ENCODE data around the gene USP5.
"Not testable (repeated sequence)": the region's sequence is repeated elsewhere in the genome, so short reads cannot be mapped to it uniquely, and the experiment has no call there.

Gene USP5

DNA sequence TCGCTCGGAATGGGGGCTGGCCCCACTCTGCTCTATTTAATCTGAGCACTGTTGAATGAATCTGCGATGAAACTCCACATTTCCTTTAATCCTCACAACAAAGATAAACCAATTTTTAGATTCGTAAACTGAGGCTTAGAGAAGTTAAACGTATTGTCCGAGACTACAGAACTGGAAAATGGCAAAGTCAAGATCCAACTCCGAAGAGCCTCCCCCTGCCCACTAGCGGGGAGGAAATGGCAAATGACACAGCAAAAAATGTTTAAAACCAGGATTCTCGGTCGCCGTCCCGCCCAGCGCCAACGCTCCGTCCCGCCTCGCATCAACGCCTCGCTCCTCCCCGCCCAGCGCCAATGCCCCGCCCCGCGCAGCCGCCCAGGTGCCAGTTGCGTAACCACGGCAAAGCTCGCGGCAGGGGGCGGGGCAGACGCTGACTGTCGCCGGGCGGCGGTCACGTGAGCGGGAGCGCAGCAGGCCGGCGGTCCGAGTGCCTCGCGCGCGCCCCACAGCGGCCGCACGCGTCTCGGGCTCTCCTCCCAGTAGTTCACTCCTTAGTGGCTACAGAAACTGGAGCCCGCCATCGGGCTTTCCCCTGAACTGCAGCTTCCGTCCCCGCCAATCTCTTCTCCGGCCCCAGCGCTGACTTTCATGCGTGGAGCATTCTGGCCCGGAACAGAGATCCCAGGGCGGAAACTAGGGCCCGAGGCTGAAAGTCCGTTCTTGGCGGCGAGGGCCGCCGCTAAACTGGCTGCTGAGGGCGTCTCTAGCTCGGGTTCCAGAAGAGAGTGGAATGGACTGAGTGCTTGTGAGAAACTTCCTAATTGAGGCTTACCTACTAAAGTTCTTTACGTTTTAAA lies 39.1 kb downstream of the USP5 start:
- H3K4me1 Mint-ChIP-seq: peaks cover 19% of the 10 kb centered on the region
- no peaks in the 10 kb centered on the region for H3K9me3 Mint-ChIP-seq
- no peaks in the 10 kb centered on the region for H3K36me3 Mint-ChIP-seq (ENCODE audit: low read depth)
- H3K4me3 Mint-ChIP-seq: peak overlapping the region; percentile 82
- H3K27me3 Mint-ChIP-seq: no peaks in the 10 kb centered on the region
- peak overlapping the region; percentile 95 for H3K27ac Mint-ChIP-seq
- DNase-seq (peak; percentile 100), ATAC-seq (peak; percentile 98)

DNA sequence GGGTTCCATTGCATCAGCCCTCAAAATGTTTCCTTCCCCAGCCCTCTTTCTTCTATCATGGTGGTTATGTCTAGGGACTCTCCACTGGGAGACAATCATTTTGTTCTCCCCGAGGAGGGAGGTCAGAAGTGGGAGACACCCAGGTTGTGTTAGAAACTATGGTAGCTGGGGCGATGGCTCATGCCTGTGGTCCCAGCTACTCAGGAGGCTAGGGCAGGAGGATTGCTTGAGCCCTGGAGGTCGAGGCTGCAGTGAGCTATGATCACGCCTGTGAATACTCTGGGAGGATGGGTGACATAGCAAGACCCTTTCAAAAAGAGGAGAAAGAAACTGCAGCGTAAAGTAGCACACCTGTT lies 39.7 kb downstream of the USP5 start:
- Mint-ChIP-seq H3K27ac (peak overlapping the region; percentile 89), H3K9me3 (no peaks in the 10 kb centered on the region), H3K27me3 (no peaks in the 10 kb centered on the region), H3K36me3 (ENCODE audit: low read depth) (no peaks in the 10 kb centered on the region), H3K4me3 (peak overlapping the region; percentile 82), H3K4me1 (peaks cover 19% of the 10 kb centered on the region)
- DNase-seq: peak; percentile 32
- ATAC-seq: peak; percentile 15

DNA sequence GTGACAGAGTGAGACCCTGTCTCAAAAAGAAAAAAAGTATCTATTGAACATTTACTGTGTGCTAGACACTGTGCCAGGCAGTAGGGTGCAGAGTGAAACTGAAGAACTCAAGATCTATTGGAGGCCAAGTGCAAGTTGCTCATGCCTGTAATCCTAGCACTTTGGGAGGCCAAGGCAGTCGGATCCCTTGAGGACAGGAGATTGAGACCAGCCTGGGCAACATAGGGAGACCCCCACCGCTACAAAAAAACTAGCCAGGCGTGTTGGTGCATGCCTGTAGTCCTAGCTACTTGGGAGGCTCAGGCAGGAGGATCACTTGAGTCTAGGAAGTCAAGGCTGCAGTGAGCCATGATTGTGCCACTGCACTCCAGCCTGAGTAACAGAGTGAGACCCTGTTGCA lies 40.7 kb downstream of the USP5 start:
- DNase-seq; H3K36me3 Mint-ChIP-seq (ENCODE audit: low read depth); H3K27me3 Mint-ChIP-seq; H3K27ac Mint-ChIP-seq; H3K9me3 Mint-ChIP-seq; ATAC-seq: not testable (repeated sequence)
- Mint-ChIP-seq H3K4me1 (peaks cover 19% of the 10 kb centered on the region), H3K4me3 (peak overlapping the region; percentile 82)

DNA sequence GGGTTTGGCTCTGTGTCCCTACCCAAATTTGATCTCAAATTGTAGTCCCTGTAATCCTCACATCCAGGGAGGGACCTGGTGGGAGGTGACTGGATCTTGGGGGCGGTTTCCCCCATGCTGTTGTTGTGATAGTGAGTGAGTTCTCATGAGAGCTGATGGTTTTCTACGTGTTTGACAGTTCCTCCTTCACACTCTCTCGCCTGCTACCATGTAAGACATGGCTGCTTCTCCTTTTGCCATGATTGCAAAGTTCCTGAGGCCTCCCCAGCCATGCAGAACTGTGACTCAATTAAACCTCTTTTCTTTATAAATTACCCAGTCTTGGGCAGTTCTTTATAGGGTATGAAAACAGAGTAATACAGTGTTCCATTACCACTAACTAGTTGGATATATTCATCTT lies 42.4 kb downstream of the USP5 start:
- Mint-ChIP-seq H3K27ac (no peak overlapping the region), H3K36me3 (ENCODE audit: low read depth) (no peaks in the 10 kb centered on the region), H3K4me1 (peaks cover 19% of the 10 kb centered on the region), H3K9me3 (no peaks in the 10 kb centered on the region), H3K4me3 (no peak overlapping the region), H3K27me3 (no peaks in the 10 kb centered on the region)
- no peak for DNase-seq
- no peak for ATAC-seq

DNA sequence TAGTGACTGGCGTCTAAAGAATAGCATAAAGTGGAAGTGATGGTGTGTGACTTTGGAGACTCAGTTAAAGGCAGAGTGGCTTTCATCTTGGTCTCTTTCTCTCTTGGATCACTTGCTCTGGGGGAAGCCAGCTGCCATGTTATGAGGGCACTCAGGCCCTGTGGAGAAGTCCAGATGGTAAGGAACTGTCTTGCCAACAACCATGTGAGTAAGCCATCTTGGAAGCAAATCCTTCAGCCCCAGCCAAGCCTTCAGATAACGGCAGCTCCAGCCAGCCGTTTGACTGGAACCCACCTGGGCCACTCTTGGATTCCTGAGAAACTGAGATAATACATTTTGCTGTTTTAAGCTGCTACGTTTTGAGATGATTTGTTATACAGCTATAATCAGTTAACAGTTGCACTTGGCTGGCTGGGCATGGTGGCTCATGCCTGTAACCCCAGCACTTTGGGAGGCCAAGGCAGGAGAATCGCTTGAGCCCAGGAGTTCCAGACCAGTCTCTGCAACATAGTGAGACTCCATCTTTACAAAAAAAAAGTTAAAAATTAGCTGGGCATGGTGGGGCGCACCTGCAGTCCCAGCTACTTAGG lies 45.0 kb downstream of the USP5 start:
- Mint-ChIP-seq H3K27ac (no peak overlapping the region), H3K4me1 (peaks cover 12% of the 10 kb centered on the region), H3K36me3 (ENCODE audit: low read depth) (no peaks in the 10 kb centered on the region), H3K4me3 (no peak overlapping the region), H3K9me3 (no peaks in the 10 kb centered on the region), H3K27me3 (no peaks in the 10 kb centered on the region)
- ATAC-seq (no peak), DNase-seq (no peak)

DNA sequence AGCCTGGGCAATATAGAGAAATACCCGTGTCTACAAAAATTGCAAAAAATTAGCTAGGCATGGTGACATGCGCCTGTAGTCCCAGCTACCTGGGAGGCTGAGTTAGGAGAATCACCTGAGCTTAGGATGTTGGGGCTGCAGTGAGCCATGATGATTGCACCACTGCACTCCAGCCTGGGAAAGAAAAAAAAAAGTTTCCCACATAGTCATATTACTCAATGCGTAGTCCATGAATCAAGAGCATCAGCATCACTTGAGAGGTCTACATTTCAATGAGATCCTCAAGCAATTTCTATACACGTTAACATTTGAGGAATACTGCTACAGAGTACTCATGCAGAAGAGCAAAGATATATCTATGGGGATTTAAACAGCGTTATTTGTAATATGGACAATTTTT lies 47.5 kb downstream of the USP5 start:
- no peak for DNase-seq
- no peak for ATAC-seq
- H3K9me3 Mint-ChIP-seq: no peaks in the 10 kb centered on the region
- H3K27ac Mint-ChIP-seq: no peak overlapping the region
- H3K4me1 Mint-ChIP-seq: peaks cover 12% of the 10 kb centered on the region
- no peaks in the 10 kb centered on the region for H3K36me3 Mint-ChIP-seq (ENCODE audit: low read depth)
- H3K27me3 Mint-ChIP-seq: no peaks in the 10 kb centered on the region
- H3K4me3 Mint-ChIP-seq: no peak overlapping the region

DNA sequence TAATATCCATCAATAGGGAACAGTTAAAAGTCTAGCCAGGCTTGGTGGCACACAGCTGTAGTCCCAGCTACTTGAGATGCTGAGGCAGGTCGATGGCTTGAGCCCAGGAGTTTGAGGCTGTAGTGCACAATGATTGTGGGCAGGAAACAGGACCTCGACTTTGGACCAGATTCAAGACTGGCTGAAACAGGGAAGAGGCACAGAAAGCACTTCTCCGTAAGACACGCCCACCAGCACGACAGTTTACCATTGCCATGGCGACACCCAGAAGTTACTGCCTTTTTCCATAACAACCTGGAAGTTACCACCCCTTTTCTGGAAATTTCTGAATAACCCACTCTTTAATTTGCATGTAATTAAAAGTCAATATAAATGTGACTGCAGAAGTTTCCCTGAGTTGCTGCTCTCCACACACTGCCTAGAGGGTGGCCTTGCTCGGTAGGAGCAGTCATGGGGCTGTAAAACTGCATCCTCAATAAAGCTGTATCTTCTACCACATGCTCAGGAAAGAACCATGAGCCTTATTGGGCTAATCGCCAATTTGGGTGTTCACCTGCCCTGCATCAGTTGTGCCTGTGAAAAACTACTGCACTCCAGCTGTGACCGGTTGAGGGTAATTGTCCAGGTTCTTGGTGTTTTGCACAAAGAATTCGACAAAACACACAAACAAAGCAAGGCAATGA lies 48.0 kb downstream of the USP5 start:
- Mint-ChIP-seq H3K27me3 (no peaks in the 10 kb centered on the region), H3K27ac (no peak overlapping the region), H3K4me1 (peaks cover 12% of the 10 kb centered on the region), H3K36me3 (ENCODE audit: low read depth) (no peaks in the 10 kb centered on the region), H3K9me3 (no peaks in the 10 kb centered on the region), H3K4me3 (no peak overlapping the region)
- DNase-seq (peak; percentile 33), ATAC-seq (no peak)

DNA sequence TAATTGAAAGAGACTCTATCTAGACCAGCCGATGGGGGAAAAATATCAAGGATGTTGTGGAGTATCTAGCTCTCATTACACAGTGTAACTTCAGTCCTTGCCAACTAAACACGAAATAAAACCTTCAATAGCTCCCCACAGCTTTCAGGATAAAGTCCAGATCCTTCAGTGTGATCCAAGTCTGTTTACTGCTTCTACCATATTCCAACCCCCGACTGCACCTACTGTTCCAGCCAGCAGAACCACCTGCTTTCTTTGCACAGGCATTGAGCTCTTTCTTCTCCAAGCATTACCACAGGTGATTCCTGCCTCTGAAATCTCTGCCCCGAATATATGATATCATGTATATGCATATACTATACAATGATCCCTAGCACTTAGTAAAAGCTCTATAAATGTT lies 50.5 kb downstream of the USP5 start:
- ATAC-seq: no peak
- DNase-seq: no peak
- no peaks in the 10 kb centered on the region for H3K27me3 Mint-ChIP-seq
- H3K27ac Mint-ChIP-seq: no peak overlapping the region
- no peaks in the 10 kb centered on the region for H3K9me3 Mint-ChIP-seq
- H3K4me3 Mint-ChIP-seq: no peak overlapping the region
- peaks cover 12% of the 10 kb centered on the region for H3K4me1 Mint-ChIP-seq
- no peaks in the 10 kb centered on the region for H3K36me3 Mint-ChIP-seq (ENCODE audit: low read depth)

DNA sequence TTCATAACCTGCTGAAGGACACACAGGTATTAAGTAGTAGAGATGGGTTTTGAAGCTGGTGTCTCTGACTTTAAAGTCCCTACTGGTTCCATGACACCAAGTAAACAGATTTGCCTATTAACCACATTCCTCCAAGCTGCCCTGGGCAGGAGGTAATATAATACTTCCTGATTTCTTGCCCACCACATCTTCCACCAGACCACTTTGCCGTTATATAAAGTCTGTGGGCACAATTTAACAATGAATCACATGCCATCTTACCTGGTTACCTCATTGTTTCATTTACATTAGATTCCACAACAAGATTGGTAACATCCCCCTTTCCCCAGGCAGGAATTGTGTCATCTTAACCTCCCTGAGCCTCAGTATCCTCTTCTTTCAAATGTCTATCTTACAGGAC lies 51.8 kb downstream of the USP5 start:
- ATAC-seq (no peak), DNase-seq (no peak)
- peaks cover 12% of the 10 kb centered on the region for H3K4me1 Mint-ChIP-seq
- H3K9me3 Mint-ChIP-seq: no peaks in the 10 kb centered on the region
- H3K4me3 Mint-ChIP-seq: no peak overlapping the region
- no peak overlapping the region for H3K27ac Mint-ChIP-seq
- H3K36me3 Mint-ChIP-seq (ENCODE audit: low read depth): no peaks in the 10 kb centered on the region
- H3K27me3 Mint-ChIP-seq: no peaks in the 10 kb centered on the region

DNA sequence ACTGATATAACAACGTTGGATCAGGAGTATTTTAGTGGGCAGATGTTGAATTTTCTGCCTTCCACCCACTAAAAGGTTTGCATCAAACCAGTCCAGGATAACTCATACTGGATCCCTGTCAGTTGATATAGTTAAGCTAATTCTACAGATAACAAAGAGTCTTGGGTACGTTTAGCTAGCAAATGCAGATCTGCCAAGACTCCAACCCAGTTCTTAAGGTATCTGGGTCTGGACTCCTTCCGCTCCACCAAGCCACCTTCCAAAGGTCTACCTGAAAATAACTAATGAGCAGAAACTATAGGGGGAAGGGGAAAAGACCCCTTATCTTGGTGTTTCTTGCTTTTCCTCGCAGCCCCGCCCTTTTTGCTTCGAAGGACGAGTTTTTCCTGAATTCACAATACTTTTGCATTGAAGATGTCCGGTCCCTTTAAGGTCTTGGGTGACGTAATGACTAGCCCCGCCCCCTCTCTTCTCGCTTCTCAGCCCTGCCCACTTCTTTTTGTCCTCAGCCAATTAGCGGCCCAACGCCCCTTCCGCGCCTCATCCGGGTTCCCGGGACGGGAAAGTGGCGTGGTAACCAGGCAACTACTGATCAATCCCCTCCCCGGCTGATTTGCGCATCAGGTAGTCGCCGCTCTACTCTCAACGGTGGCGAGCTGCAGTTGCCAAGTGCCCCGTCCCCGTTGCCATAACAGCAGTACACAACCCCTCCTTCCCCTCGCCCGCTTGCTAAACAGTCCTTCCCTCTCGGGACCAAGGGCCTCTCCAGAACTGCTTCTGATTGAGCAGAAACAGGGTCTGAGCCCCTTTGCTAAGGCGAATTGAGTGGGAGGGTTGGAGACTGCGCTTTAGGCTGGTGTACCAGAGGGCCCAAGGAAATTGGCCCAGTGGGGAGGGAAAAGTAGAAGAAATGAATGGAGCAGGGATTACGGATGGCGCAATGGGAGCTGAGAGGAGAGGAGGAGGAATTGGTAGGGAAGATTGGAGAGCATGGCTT lies 52.6 kb downstream of the USP5 start, which contains the start of gene LRRC23:
TSS of gene LRRC23 (plus strand) at position 543 of the 997 bp plus-strand sequence. CDS start 812 bp downstream, outside the sequence.
- peak; percentile 98 for DNase-seq
- H3K27me3 Mint-ChIP-seq: no peaks in the 10 kb centered on the region
- no peak within 1 kb of the TSS for H3K4me3 Mint-ChIP-seq

DNA sequence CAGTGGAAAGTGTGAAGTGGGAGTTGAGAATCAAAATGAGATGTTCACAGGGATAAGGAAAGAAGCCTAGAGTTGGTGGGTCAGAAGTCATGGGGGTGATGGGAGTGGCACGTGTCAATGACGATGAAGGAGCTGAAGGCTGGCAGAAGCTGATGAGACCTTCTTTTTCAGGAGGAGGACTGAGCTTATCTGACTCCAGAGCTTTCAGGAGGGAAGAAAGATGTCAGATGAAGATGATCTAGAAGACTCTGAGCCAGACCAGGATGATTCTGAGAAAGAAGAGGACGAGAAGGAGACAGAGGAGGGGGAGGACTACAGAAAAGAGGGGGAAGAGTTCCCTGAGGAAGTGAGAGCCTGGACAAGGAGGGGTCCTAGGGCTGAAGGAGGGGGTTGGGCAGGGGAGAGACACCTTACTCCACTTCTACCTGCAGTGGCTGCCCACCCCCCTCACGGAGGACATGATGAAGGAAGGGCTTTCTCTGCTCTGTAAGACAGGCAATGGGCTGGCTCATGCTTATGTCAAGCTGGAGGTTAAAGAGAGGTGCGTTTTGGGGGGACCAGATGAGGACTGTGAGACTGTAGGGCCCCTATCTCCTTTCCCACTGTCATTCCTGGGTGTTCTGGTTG lies 53.6 kb downstream of the USP5 start:
- H3K27me3 Mint-ChIP-seq: no peaks in the 10 kb centered on the region
- no peak overlapping the region for H3K4me3 Mint-ChIP-seq
- no peak overlapping the region for H3K27ac Mint-ChIP-seq
- peaks cover 2% of the 10 kb centered on the region for H3K4me1 Mint-ChIP-seq
- H3K36me3 Mint-ChIP-seq (ENCODE audit: low read depth): no peaks in the 10 kb centered on the region
- no peak for ATAC-seq
- no peak for DNase-seq
- H3K9me3 Mint-ChIP-seq: no peaks in the 10 kb centered on the region

More for the DNA sequence above, 52.6 kb downstream of the USP5 start, which contains the start of gene LRRC23:
- Mint-ChIP-seq H3K36me3 (ENCODE audit: low read depth) (no peaks in the 10 kb centered on the region), H3K9me3 (no peaks in the 10 kb centered on the region), H3K4me1 (peaks cover 10% of the 10 kb centered on the region), H3K27ac (no peak within 1 kb of the TSS)
- ATAC-seq: peak; percentile 97

DNA sequence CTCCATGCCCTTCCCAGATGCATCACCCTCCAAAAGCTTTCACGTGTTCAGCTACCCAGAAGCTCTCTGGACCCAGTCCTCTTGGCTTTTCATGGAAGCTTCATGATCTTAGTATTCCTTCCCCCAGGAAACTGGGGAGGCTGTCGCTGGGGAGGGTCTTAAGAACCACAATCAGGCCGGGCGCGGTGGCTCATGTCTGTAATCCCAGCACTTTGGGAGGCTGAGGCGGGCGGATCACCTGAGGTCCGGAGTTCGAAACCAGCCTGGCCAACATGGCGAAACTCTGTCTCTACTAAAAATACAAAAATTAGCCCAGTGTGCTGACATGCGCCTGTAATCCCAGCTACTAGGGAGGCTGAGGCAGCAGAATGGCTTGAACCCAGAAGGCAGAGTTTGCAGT lies 56.2 kb downstream of the USP5 start:
- H3K36me3 Mint-ChIP-seq (ENCODE audit: low read depth); H3K27ac Mint-ChIP-seq; DNase-seq; H3K4me3 Mint-ChIP-seq; ATAC-seq; H3K4me1 Mint-ChIP-seq; H3K9me3 Mint-ChIP-seq; H3K27me3 Mint-ChIP-seq: not testable (repeated sequence)

DNA sequence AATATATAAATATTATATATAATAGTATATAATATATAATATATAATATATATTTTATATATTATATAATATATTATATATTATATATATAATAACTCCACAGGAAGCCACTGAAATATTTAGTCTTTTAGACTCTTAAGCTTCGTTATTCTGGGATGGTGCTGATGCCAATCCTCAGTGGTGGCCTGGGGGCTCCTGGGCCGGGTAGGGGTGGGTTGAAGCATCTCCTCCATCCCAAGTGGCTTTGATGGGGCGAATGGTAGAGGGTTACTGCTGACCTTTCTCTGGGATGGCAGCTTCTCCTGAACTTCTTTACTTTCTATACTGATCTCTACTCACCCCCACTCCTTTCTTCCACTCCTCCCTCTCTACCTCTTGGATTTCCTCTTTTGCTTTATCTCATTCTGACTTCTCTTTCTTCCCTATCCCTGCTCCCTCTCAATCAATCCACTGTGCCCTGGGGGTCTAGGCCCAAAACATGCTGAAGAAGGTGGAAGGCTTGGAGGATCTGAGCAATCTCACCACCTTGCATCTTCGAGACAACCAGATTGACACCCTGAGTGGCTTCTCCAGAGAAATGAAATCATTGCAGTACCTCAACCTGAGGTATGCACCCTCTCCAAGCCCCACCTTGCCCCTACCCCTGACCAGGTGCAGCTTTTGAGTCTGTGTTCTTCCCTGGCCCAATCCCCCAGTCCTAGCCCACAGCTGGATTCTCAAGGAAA lies 57.6 kb downstream of the USP5 start:
- no peak overlapping the region for H3K27ac Mint-ChIP-seq
- peaks cover 2% of the 10 kb centered on the region for H3K27me3 Mint-ChIP-seq
- H3K9me3 Mint-ChIP-seq: no peaks in the 10 kb centered on the region
- H3K36me3 Mint-ChIP-seq (ENCODE audit: low read depth): no peaks in the 10 kb centered on the region
- DNase-seq (no peak), ATAC-seq (no peak)
- no peak overlapping the region for H3K4me3 Mint-ChIP-seq
- peaks cover 9% of the 10 kb centered on the region for H3K4me1 Mint-ChIP-seq

Data from activated naive CD8-positive, alpha-beta T cell treated with anti-CD3 and anti-CD28 coated beads, Interleukin-2, amount 50 U/mL, for 24 hours (primary cell).